Endothelial cell of umbilical vein (primary cell): ENCODE results near the gene PHC3. TPM values are rescaled to one million over a fixed set of nuclear protein-coding genes. Genes with fewer than 3 reads are reported as not detected.

ENCODE experiments used
- BruUV-seq: library from RNA; stranded (reverse); fragments of 400-500 nt; replicated peaks from 2 replicates; lab custom pipeline; 2021; lab: Mats Ljungman, UMichigan
- CTCF ChIA-PET: fragments of 300-600, 350-600 bp; sonication (Branson Sonifier 250); formaldehyde crosslinking; loops from one replicate; lab custom pipeline; 2021; ENCODE audit warnings: antibody characterized with exemption, inconsistent platforms; lab: Charles Lee
- POLR2A ChIA-PET: fragments of 300-600, 350-600 bp; sonication (Branson Sonifier 250); formaldehyde crosslinking; loops from one replicate; lab custom pipeline; 2021; ENCODE audit warnings: antibody characterized with exemption, inconsistent platforms; lab: Charles Lee
- DNase-seq: peaks from one replicate; pipeline ENCODE4 v3.0.0-alpha.2; 2011; ENCODE audit warnings: low read depth, low spot score
- FAIRE-seq: peaks from 2 replicates; lab custom pipeline; 2011; peaks lifted over from hg19 to GRCh38; lab: Jason Lieb, UNC
- H2AFZ ChIP-seq: 2 replicates; pipeline ENCODE4 v1.6.0; 2012; ENCODE audit warnings: low read depth, low read length, control low read depth, inconsistent platforms
- H3K27ac ChIP-seq: 2 replicates; pipeline ENCODE4 v1.5.1; 2011; ENCODE audit warnings: low read depth, mild to moderate bottlenecking, control low read depth, low read length, moderate library complexity; ENCODE audit not compliant: insufficient read depth
- H3K27me3 ChIP-seq, 2 experiments: 2 replicates each; pipeline versions ENCODE4 v1.6.0 to v1.6.1; 2011; ENCODE audit warnings: low read length in 2 of 2, mixed read lengths in 1 of 2; ENCODE audit not compliant: control insufficient read depth in 2 of 2, insufficient read depth in 2 of 2
- H3K36me3 ChIP-seq, 2 experiments: 2 replicates in 1 of 2; 3 replicates in 1 of 2; pipeline ENCODE4 v1.5.1; 2011; ENCODE audit warnings: low read length in 2 of 2, mild to moderate bottlenecking in 1 of 2, moderate library complexity in 1 of 2; ENCODE audit not compliant: control insufficient read depth in 2 of 2, insufficient read depth in 2 of 2; ENCODE audit errors: extremely low read depth in 1 of 2
- H3K4me1 ChIP-seq: 3 replicates; pipeline ENCODE4 v1.5.1; 2011; ENCODE audit warnings: mild to moderate bottlenecking, low read length; ENCODE audit not compliant: control insufficient read depth, insufficient read depth; ENCODE audit errors: extremely low read depth
- H3K4me2 ChIP-seq: 2 replicates; pipeline ENCODE4 v1.6.1; 2011; ENCODE audit warnings: low read length, control low read depth, mixed read lengths; ENCODE audit not compliant: insufficient read depth
- H3K4me3 ChIP-seq, 3 experiments: fragments of 200-600 bp in 1 of 3; sonication (generic), shearing (Covaris generic) in 1 of 3; replicated peaks in 1 of 3; 2 replicates each; pipeline ENCODE4 v1.5.1; 2011 to 2016; ENCODE audit warnings: control low read depth in 3 of 3, low read length in 3 of 3, mild to moderate bottlenecking in 2 of 3, inconsistent platforms in 1 of 3, low read depth in 1 of 3, moderate library complexity in 1 of 3; ENCODE audit not compliant: insufficient read depth in 1 of 3
- H3K79me2 ChIP-seq: 2 replicates; pipeline ENCODE4 v1.6.0; 2012; ENCODE audit warnings: low read length, inconsistent platforms; ENCODE audit not compliant: control insufficient read depth, insufficient read depth
- H3K9ac ChIP-seq: replicated peaks from 2 replicates; pipeline ENCODE3; 2011; ENCODE audit warnings: low read length, control low read depth; ENCODE audit not compliant: insufficient read depth; ENCODE audit errors: extremely low read depth
- H3K9me1 ChIP-seq: replicated peaks from 3 replicates; pipeline ENCODE4 v1.6.0; 2011; ENCODE audit warnings: mild to moderate bottlenecking, low read length; ENCODE audit not compliant: control insufficient read depth, insufficient read depth; ENCODE audit errors: extremely low read depth
- H3K9me3 ChIP-seq: replicated peaks from 2 replicates; pipeline ENCODE4 v1.5.1; 2012; ENCODE audit warnings: low read length, inconsistent platforms; ENCODE audit not compliant: control insufficient read depth, insufficient read depth
- H4K20me1 ChIP-seq: replicated peaks from 2 replicates; pipeline ENCODE3; 2011; ENCODE audit warnings: mild to moderate bottlenecking, low read length; ENCODE audit not compliant: control insufficient read depth, insufficient read depth; ENCODE audit errors: extremely low read depth
- EZH2 ChIP-seq: IDR thresholded peaks from 2 replicates; pipeline ENCODE4 v1.6.1; 2012; ENCODE audit warnings: borderline replicate concordance, low read depth, mild to moderate bottlenecking, moderate library complexity, low read length, inconsistent platforms; ENCODE audit not compliant: severe bottlenecking
- FOS ChIP-seq: IDR thresholded peaks from 2 replicates; pipeline ENCODE4 v1.6.1; 2011; ENCODE audit warnings: mild to moderate bottlenecking, low read length, moderate library complexity, borderline replicate concordance; ENCODE audit not compliant: insufficient read depth
- GATA2 ChIP-seq: IDR thresholded peaks from 2 replicates; pipeline ENCODE4 v1.7.0; 2011; ENCODE audit warnings: low read depth, mild to moderate bottlenecking, moderate library complexity, mixed read lengths, low read length; ENCODE audit not compliant: insufficient read length, insufficient read depth
- JUN ChIP-seq: IDR thresholded peaks from 2 replicates; pipeline ENCODE4 v1.6.1; 2011; ENCODE audit warnings: borderline replicate concordance, low read depth; ENCODE audit not compliant: insufficient read length, insufficient read depth
- MYC ChIP-seq: IDR thresholded peaks from one replicate; pipeline ENCODE4 v1.6.1; 2011; ENCODE audit warnings: mild to moderate bottlenecking, low read depth, low read length
- POLR2A ChIP-seq: IDR thresholded peaks from 2 replicates; pipeline ENCODE4 v1.6.1; 2012; ENCODE audit warnings: low read depth, mild to moderate bottlenecking, control low read depth, low read length
- POLR2AphosphoS5 ChIP-seq: IDR thresholded peaks from 2 replicates; pipeline ENCODE4 v1.6.1; 2012; ENCODE audit warnings: low read depth, mild to moderate bottlenecking, control low read depth, low read length, moderate library complexity; ENCODE audit not compliant: insufficient read depth
- dilution Hi-C: fragments of 300-500 bp; cut with MboI; formaldehyde crosslinking; loops from one replicate; pipeline ENCODE4 v1.15.0; 2019; ENCODE audit warnings: low sequenced_read_pairs; ENCODE audit not compliant: extremely low pct_ligation_motif_present
- intact Hi-C: fragments of 100-400 bp; cut with micrococcal nuclease; formaldehyde crosslinking; loops from one replicate; pipeline ENCODE4 v1.10.0; 2022
- polyA plus RNA-seq, 4 experiments: library from polyadenylated mRNA; depleted of rRNA in 3 of 4; stranded (reverse) in 3 of 4; unstranded in 1 of 4; fragments of >200 nt; gene quantifications; 2 replicates each; pipeline versions ENCODE4 v1.2.1 to v1.2.3, GENCODE V29; 2011 to 2012; ENCODE audit warnings: missing spikeins in 1 of 4
- total RNA-seq: library from RNA; stranded (reverse); gene quantifications from 2 replicates; pipeline ENCODE4 v1.2.3, GENCODE V29; 2021
- TF ChIP-seq, protein P1 (sequence below): IDR thresholded peaks from 2 replicates; pipeline ENCODE4 v1.6.1; 2011; ENCODE audit not compliant: insufficient read depth, insufficient read length
- TF ChIP-seq, protein P2 (sequence below), 2 donors: IDR thresholded peaks; 1 replicate in 1 of 2; 2 replicates in 1 of 2; pipeline ENCODE4 v1.5.1; 2011; ENCODE audit warnings: low read length in 2 of 2, mild to moderate bottlenecking in 2 of 2, moderate library complexity in 2 of 2, control low read depth in 1 of 2, inconsistent platforms in 1 of 2, low read depth in 1 of 2; ENCODE audit not compliant: insufficient read depth in 1 of 2; ENCODE audit errors: extremely low read depth in 1 of 2

PHC3 gene
- total and polyA plus RNA-seq, 2 donors (not counting 3 experiments of a cell fraction or from before 2014, with no cell fraction given): 35.7 to 45.8 TPM

DNA sequence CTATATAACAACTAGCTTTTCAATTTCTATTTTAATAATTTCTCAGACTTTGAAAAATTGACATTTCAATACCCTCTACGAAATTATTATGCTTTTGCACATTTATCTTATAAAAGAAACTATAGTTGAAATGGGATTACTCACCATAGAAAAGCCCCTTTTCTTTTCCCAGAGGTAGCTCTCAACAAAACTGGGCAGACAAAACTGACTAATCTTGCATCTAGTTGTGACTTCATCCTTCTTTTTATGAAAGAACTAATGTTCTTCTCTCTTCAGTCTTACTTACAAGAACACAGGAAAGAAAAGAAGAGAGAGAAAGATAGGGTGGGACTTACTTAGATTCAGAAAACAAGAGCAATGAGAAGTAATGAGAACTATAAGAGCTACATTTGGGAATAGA, 82.8 kb downstream of the PHC3 start:
- Histone ChIP-seq H3K27ac (no peak overlapping the region), H3K4me3 (no peak overlapping the region), H3K27me3 (no peaks in the 10 kb centered on the region), H3K79me2 (no peaks in the 10 kb centered on the region), H3K36me3 (peaks cover 8 to 32% of the 10 kb centered on the region in 2 experiments), H4K20me1 (no peaks in the 10 kb centered on the region), H3K9me1 (no peaks in the 10 kb centered on the region), H2AFZ (no peak overlapping the region), H3K9ac (no peak overlapping the region), H3K4me2 (no peak overlapping the region), H3K4me1 (no peaks in the 10 kb centered on the region), H3K9me3 (no peaks in the 10 kb centered on the region)
- ChIA-PET POLR2A (no interaction called here), CTCF (interaction anchor here (0.7 to 1.2 kb wide), 3 partner anchors 10 to 18 kb away, joined by 3 read pairs; no protein-coding TSS in a partner anchor)
- no peak for FAIRE-seq
- intact Hi-C loops (no loop called here), dilution Hi-C loops (no loop called here)
- no TSS peak for BruUV-seq
- TF ChIP-seq, protein P1, sequence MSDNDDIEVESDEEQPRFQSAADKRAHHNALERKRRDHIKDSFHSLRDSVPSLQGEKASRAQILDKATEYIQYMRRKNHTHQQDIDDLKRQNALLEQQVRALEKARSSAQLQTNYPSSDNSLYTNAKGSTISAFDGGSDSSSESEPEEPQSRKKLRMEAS: no peak
- TF ChIP-seq, protein P2, sequence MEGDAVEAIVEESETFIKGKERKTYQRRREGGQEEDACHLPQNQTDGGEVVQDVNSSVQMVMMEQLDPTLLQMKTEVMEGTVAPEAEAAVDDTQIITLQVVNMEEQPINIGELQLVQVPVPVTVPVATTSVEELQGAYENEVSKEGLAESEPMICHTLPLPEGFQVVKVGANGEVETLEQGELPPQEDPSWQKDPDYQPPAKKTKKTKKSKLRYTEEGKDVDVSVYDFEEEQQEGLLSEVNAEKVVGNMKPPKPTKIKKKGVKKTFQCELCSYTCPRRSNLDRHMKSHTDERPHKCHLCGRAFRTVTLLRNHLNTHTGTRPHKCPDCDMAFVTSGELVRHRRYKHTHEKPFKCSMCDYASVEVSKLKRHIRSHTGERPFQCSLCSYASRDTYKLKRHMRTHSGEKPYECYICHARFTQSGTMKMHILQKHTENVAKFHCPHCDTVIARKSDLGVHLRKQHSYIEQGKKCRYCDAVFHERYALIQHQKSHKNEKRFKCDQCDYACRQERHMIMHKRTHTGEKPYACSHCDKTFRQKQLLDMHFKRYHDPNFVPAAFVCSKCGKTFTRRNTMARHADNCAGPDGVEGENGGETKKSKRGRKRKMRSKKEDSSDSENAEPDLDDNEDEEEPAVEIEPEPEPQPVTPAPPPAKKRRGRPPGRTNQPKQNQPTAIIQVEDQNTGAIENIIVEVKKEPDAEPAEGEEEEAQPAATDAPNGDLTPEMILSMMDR (IDR thresholded peaks at IDR 0.05; ENCODE audit: extremely low read depth in 1 of 2, insufficient read depth in 1 of 2, low read depth in 1 of 2, low read length in 2 of 2): no peak
- no peak for TF ChIP-seq GATA2
- TF ChIP-seq JUN: no peak
- no peak for TF ChIP-seq EZH2
- no peak for TF ChIP-seq POLR2A
- TF ChIP-seq POLR2AphosphoS5: no peak
- no peak for TF ChIP-seq FOS
- TF ChIP-seq MYC: no peak
- DNase-seq: no peak
